ENCODE measurements around the gene PPP3R1. TPM values are rescaled to one million over a fixed set of nuclear protein-coding genes. Genes with fewer than 3 reads are reported as not detected.

The PPP3R1 gene
- total and polyA plus RNA-seq, 9 of the 15 experiments (the other 6 are each of a cell fraction or from before 2014, with no cell fraction given): 3.7 to 70.0 (median 24.8) TPM

DNA sequence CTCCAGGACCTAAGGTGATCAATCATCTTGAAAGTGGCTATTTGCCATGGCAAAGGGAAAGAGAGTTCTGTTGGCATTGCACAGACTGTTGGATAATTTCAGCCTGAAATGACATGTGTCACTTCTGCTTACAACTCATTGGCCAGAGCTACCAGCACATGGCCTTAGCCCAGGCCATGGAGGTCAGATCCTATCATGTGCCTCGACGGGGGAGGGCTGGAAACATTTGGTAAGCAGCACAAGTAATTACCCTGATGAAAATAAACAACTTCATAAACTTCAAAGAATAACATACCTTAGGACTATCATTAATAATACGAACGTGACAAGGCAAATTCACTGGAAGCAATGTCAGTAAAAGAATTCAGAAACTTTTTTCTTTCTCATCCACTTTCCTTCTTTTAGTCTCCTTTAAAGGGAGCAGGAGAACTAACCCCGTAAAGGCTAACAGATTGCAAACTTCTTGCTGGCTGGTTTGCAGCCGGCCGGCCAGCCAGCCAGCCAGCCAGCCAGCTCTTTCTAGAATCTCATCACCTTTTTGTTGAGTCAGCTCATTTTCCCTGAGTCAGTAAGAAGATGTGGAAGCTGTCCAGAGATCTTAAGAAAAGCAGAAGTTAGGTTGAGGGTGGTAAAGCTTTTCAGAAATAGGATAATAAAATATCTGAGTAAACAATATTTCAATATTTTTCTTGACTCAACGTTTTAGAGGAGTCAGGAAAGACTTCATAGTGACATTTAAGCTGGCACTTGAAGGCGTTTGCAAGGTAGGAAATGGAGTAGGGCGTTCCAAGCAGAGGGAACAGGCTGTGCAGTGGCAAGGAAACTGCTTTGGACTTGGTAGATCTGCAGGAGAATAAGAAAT lies 35.5 kb upstream of the PPP3R1 start (continued):
- TF ChIP-seq, protein P1, sequence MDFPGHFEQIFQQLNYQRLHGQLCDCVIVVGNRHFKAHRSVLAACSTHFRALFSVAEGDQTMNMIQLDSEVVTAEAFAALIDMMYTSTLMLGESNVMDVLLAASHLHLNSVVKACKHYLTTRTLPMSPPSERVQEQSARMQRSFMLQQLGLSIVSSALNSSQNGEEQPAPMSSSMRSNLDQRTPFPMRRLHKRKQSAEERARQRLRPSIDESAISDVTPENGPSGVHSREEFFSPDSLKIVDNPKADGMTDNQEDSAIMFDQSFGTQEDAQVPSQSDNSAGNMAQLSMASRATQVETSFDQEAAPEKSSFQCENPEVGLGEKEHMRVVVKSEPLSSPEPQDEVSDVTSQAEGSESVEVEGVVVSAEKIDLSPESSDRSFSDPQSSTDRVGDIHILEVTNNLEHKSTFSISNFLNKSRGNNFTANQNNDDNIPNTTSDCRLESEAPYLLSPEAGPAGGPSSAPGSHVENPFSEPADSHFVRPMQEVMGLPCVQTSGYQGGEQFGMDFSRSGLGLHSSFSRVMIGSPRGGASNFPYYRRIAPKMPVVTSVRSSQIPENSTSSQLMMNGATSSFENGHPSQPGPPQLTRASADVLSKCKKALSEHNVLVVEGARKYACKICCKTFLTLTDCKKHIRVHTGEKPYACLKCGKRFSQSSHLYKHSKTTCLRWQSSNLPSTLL (IDR thresholded peaks at IDR 0.05): no peak
- TF ChIP-seq ASH1L (IDR thresholded peaks at IDR 0.05; ENCODE audit: borderline replicate concordance, low read depth, partially characterized antibody) (no peak), NFIX (CRISPR knock-in tag; IDR thresholded peaks at IDR 0.05; ENCODE audit: low read depth) (no peak), FOXK1 (CRISPR knock-in tag; IDR thresholded peaks at IDR 0.05; ENCODE audit: borderline replicate concordance) (no peak), DMBX1 (CRISPR knock-in tag; IDR thresholded peaks at IDR 0.05; ENCODE audit: borderline replicate concordance) (no peak), ZKSCAN3 (CRISPR knock-in tag; IDR thresholded peaks at IDR 0.05) (no peak), NR2C2 (CRISPR knock-in tag; IDR thresholded peaks at IDR 0.05) (no peak), NR2C2 (tag; IDR thresholded peaks at IDR 0.05) (peak; percentile 82), ZC3H4 (CRISPR knock-in tag; IDR thresholded peaks at IDR 0.05; ENCODE audit: borderline replicate concordance) (no peak), COPS2 (conservative IDR thresholded peaks at IDR 0.05) (no peak), NFYB (IDR thresholded peaks at IDR 0.05; ENCODE audit: extremely low read depth, insufficient read length) (no peak), WHSC1 (IDR thresholded peaks at IDR 0.05; ENCODE audit: low read length) (no peak), EZH2 (IDR thresholded peaks at IDR 0.05; ENCODE audit: borderline replicate concordance, low read depth, low read length) (no peak), SIX5 (IDR thresholded peaks at IDR 0.05; ENCODE audit: borderline replicate concordance in 1 of 2, insufficient read depth in 1 of 2, low read depth in 1 of 2, low read length in 2 of 2) (no peak), TFAM (CRISPR knock-in tag; conservative IDR thresholded peaks at IDR 0.05) (no peak), NFATC3 (IDR thresholded peaks at IDR 0.05) (no peak), NR4A1 (CRISPR knock-in tag; IDR thresholded peaks at IDR 0.05) (no peak), NR4A1 (tag; IDR thresholded peaks at IDR 0.05) (0 out of 2 replicates have a peak, but pooled peaks have one; percentile 52), BRD9 (IDR thresholded peaks at IDR 0.05; ENCODE audit: low read depth, partially characterized antibody) (no peak)
- TF ChIP-seq, protein P2, sequence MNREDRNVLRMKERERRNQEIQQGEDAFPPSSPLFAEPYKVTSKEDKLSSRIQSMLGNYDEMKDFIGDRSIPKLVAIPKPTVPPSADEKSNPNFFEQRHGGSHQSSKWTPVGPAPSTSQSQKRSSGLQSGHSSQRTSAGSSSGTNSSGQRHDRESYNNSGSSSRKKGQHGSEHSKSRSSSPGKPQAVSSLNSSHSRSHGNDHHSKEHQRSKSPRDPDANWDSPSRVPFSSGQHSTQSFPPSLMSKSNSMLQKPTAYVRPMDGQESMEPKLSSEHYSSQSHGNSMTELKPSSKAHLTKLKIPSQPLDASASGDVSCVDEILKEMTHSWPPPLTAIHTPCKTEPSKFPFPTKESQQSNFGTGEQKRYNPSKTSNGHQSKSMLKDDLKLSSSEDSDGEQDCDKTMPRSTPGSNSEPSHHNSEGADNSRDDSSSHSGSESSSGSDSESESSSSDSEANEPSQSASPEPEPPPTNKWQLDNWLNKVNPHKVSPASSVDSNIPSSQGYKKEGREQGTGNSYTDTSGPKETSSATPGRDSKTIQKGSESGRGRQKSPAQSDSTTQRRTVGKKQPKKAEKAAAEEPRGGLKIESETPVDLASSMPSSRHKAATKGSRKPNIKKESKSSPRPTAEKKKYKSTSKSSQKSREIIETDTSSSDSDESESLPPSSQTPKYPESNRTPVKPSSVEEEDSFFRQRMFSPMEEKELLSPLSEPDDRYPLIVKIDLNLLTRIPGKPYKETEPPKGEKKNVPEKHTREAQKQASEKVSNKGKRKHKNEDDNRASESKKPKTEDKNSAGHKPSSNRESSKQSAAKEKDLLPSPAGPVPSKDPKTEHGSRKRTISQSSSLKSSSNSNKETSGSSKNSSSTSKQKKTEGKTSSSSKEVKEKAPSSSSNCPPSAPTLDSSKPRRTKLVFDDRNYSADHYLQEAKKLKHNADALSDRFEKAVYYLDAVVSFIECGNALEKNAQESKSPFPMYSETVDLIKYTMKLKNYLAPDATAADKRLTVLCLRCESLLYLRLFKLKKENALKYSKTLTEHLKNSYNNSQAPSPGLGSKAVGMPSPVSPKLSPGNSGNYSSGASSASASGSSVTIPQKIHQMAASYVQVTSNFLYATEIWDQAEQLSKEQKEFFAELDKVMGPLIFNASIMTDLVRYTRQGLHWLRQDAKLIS (CRISPR knock-in tag; IDR thresholded peaks at IDR 0.05): no peak
- TF ChIP-seq, protein P3, sequence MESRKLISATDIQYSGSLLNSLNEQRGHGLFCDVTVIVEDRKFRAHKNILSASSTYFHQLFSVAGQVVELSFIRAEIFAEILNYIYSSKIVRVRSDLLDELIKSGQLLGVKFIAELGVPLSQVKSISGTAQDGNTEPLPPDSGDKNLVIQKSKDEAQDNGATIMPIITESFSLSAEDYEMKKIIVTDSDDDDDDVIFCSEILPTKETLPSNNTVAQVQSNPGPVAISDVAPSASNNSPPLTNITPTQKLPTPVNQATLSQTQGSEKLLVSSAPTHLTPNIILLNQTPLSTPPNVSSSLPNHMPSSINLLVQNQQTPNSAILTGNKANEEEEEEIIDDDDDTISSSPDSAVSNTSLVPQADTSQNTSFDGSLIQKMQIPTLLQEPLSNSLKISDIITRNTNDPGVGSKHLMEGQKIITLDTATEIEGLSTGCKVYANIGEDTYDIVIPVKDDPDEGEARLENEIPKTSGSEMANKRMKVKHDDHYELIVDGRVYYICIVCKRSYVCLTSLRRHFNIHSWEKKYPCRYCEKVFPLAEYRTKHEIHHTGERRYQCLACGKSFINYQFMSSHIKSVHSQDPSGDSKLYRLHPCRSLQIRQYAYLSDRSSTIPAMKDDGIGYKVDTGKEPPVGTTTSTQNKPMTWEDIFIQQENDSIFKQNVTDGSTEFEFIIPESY (CRISPR knock-in tag; IDR thresholded peaks at IDR 0.05): no peak

All from K562 (cell line).